ENCODE data around the gene NUDT14.

Gene NUDT14

GRCh38 chr14:105156414-105157375 lies 24.4 kb downstream of the NUDT14 start:
- no peaks in the 10 kb centered on the region for H3K9me3 Mint-ChIP-seq
- H3K36me3 Mint-ChIP-seq (ENCODE audit: low read depth), result no peaks in the 10 kb centered on the region
- no peak for TF ChIP-seq CTCF (IDR thresholded peaks at IDR 0.05; ENCODE audit: unreplicated experiment in 3 of 3)
- no peak overlapping the region for H3K4me3 Mint-ChIP-seq
- no peak overlapping the region for H3K27ac Mint-ChIP-seq
- H3K4me1 Mint-ChIP-seq, result no peaks in the 10 kb centered on the region
- no peaks in the 10 kb centered on the region for H3K27me3 Mint-ChIP-seq (ENCODE audit: low read depth)

GRCh38 chr14:105155681-105156413 lies 25.3 kb downstream of the NUDT14 start:
- Mint-ChIP-seq H3K36me3 (ENCODE audit: low read depth) (no peaks in the 10 kb centered on the region), H3K4me3 (no peak overlapping the region), H3K27ac (no peak overlapping the region), H3K27me3 (ENCODE audit: low read depth) (no peaks in the 10 kb centered on the region), H3K9me3 (no peaks in the 10 kb centered on the region), H3K4me1 (no peaks in the 10 kb centered on the region)
- no peak for TF ChIP-seq CTCF (IDR thresholded peaks at IDR 0.05; ENCODE audit: unreplicated experiment in 3 of 3)

GRCh38 chr14:105155071-105155651 lies 26.0 kb downstream of the NUDT14 start:
- Mint-ChIP-seq H3K4me1 (no peaks in the 10 kb centered on the region), H3K27me3 (ENCODE audit: low read depth) (no peaks in the 10 kb centered on the region), H3K27ac (no peak overlapping the region), H3K4me3 (no peak overlapping the region), H3K36me3 (ENCODE audit: low read depth) (no peaks in the 10 kb centered on the region), H3K9me3 (no peaks in the 10 kb centered on the region)
- TF ChIP-seq CTCF (IDR thresholded peaks at IDR 0.05; ENCODE audit: unreplicated experiment in 3 of 3), result no peak

DNA sequence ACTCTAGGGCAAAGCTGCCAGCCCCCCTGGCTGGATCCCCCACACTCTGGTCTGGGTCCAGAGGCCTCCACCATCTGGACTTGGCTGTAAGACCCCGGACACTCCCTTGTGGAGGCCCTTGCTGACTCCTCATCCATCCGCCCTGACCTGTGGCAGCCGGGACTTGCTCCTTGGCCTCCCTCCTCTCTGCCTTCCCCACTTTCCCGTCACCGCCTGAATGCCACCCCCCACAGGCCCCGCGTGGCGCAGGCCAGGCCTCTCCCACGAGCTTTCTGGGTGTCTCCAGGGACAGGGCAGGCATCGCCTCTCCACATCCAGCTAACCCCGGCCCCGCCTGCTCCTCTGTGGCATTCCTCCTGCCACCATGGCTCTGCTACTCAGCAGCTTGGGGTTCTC lies 26.6 kb downstream of the NUDT14 start:
- Mint-ChIP-seq H3K27ac (no peak overlapping the region), H3K4me1 (no peaks in the 10 kb centered on the region), H3K4me3 (no peak overlapping the region), H3K36me3 (ENCODE audit: low read depth) (no peaks in the 10 kb centered on the region), H3K9me3 (no peaks in the 10 kb centered on the region), H3K27me3 (ENCODE audit: low read depth) (no peaks in the 10 kb centered on the region)
- TF ChIP-seq CTCF (IDR thresholded peaks at IDR 0.05; ENCODE audit: unreplicated experiment in 3 of 3), result no peak

- TF ChIP-seq CTCF (IDR thresholded peaks at IDR 0.05; ENCODE audit: unreplicated experiment in 3 of 3), result no peak
- Mint-ChIP-seq H3K36me3 (ENCODE audit: low read depth) (no peaks in the 10 kb centered on the region), H3K4me3 (no peak overlapping the region), H3K9me3 (no peaks in the 10 kb centered on the region), H3K27ac (no peak overlapping the region), H3K4me1 (no peaks in the 10 kb centered on the region), H3K27me3 (ENCODE audit: low read depth) (no peaks in the 10 kb centered on the region)
Measured at GRCh38 chr14:105153739-105154475, 27.2 kb downstream of the NUDT14 start.

All from nephron (organoid).